GM21737 (cell line): Measurements from ENCODE around the gene RUNX1.
"Not testable (repeated sequence)": the region's sequence is repeated elsewhere in the genome, so short reads cannot be mapped to it uniquely, and the experiment has no call there.

Experiments
- ATAC-seq: cut with Tn5 transposase; IDR thresholded peaks from one replicate; pipeline ENCODE4 v1.9.1; 2021; ENCODE audit warnings: mild to moderate bottlenecking, moderate library complexity; ENCODE audit not compliant: unreplicated experiment

RUNX1 gene

GRCh38 chr21:34994766-34995631, 54.1 kb downstream of the RUNX1 start:
- no peak for ATAC-seq

GRCh38 chr21:34993521-34993921, 55.6 kb downstream of the RUNX1 start:
- ATAC-seq: not testable (repeated sequence)

GRCh38 chr21:34992736-34993398, 56.2 kb downstream of the RUNX1 start:
- ATAC-seq: no peak

- no peak for ATAC-seq
Measured at GRCh38 chr21:34992180-34992579, 56.9 kb downstream of the RUNX1 start.

GRCh38 chr21:34991366-34991957, 57.6 kb downstream of the RUNX1 start:
- no peak for ATAC-seq

GRCh38 chr21:34990842-34991241, 58.3 kb downstream of the RUNX1 start:
- no peak for ATAC-seq

- no peak for ATAC-seq
Measured at GRCh38 chr21:34989337-34990151, 59.6 kb downstream of the RUNX1 start.

- no peak for ATAC-seq
Measured at GRCh38 chr21:34988625-34989024, 60.5 kb downstream of the RUNX1 start.

- ATAC-seq: no peak
Measured at GRCh38 chr21:34988139-34988538, 61.0 kb downstream of the RUNX1 start.

GRCh38 chr21:34987501-34988072, 61.5 kb downstream of the RUNX1 start:
- no peak for ATAC-seq

- peak; percentile 63 for ATAC-seq
Measured at GRCh38 chr21:34986561-34987500, 62.3 kb downstream of the RUNX1 start.

GRCh38 chr21:34984356-34985058, 64.6 kb downstream of the RUNX1 start:
- ATAC-seq: no peak

- ATAC-seq: no peak
Measured at GRCh38 chr21:34983680-34984086, 65.4 kb downstream of the RUNX1 start.

GRCh38 chr21:34981791-34982190, 67.3 kb downstream of the RUNX1 start:
- no peak for ATAC-seq

GRCh38 chr21:34980423-34981115, 68.5 kb downstream of the RUNX1 start:
- no peak for ATAC-seq

GRCh38 chr21:34979383-34979782, 69.7 kb downstream of the RUNX1 start:
- no peak for ATAC-seq

GRCh38 chr21:34977333-34977732, 71.8 kb downstream of the RUNX1 start:
- no peak for ATAC-seq
